HEK293 (cell line): ENCODE data around the gene SSTR5.

Experiments used
- CTCF ChIA-PET: fragments of 350-600 bp; formaldehyde crosslinking; extraction: SDS; loops from one replicate; lab custom pipeline; 2021; ENCODE audit warnings: antibody characterized with exemption; lab: Yijun Ruan, JAX
- POLR2A ChIA-PET: fragments of 300-600 bp; formaldehyde crosslinking; extraction: SDS; loops from one replicate; lab custom pipeline; 2020; ENCODE audit warnings: antibody characterized with exemption, inconsistent platforms; lab: Yijun Ruan, JAX
- H3K27ac ChIP-seq: fragments of 200-500 bp; sonication (Bioruptor generic); 2 replicates; pipeline ENCODE4 v1.5.1; 2014; ENCODE audit warnings: low read depth, low read length, control low read depth, inconsistent platforms; ENCODE audit errors: extremely low read depth
- H3K36me3 ChIP-seq, 2 experiments: fragments of 200-500 bp in 1 of 2; sonication (Bioruptor generic) in 1 of 2; 1 replicate in 1 of 2; 2 replicates in 1 of 2; pipeline ENCODE4 v1.5.1; 2014 to 2017; ENCODE audit warnings: inconsistent platforms in 2 of 2, low read length in 2 of 2; ENCODE audit not compliant: control insufficient read depth in 2 of 2, insufficient read depth in 1 of 2
- H3K4me1 ChIP-seq: fragments of 200-500 bp; sonication (Bioruptor generic); 2 replicates; pipeline ENCODE4 v1.5.1; 2014; ENCODE audit warnings: mild to moderate bottlenecking, low read length, inconsistent platforms; ENCODE audit not compliant: control insufficient read depth, insufficient read depth
- H3K4me3 ChIP-seq: 2 replicates; pipeline ENCODE4 v1.5.1; 2011; ENCODE audit warnings: low read depth, mild to moderate bottlenecking, control low read depth, low read length, moderate library complexity
- H3K9me3 ChIP-seq: fragments of 200-500 bp; sonication (Bioruptor generic); 2 replicates; pipeline ENCODE4 v1.5.1; 2014; ENCODE audit warnings: low read depth, low read length, inconsistent platforms; ENCODE audit not compliant: control insufficient read depth, insufficient read depth
- AEBP2 ChIP-seq: fragments of 450-650 bp; formaldehyde crosslinking; IDR thresholded peaks from 2 replicates; pipeline ENCODE4 v1.5.1; 2016; ENCODE audit warnings: missing biosample characterization, missing genetic modification characterization, borderline replicate concordance
- HIC1 ChIP-seq: fragments of 450-650 bp; formaldehyde crosslinking; IDR thresholded peaks from 2 replicates; pipeline ENCODE4 v1.5.1; 2016; ENCODE audit warnings: missing biosample characterization, missing genetic modification characterization
- OSR2 ChIP-seq: fragments of 450-650 bp; formaldehyde crosslinking; IDR thresholded peaks from 2 replicates; pipeline ENCODE4 v1.5.1; 2016; ENCODE audit warnings: missing biosample characterization, missing genetic modification characterization
- PRDM10 ChIP-seq: fragments of 450-650 bp; formaldehyde crosslinking; IDR thresholded peaks from 2 replicates; pipeline ENCODE4 v1.5.1; 2016; ENCODE audit warnings: missing biosample characterization, missing genetic modification characterization
- SCRT2 ChIP-seq: fragments of 450-650 bp; formaldehyde crosslinking; IDR thresholded peaks from 2 replicates; pipeline ENCODE4 v1.5.1; 2016; ENCODE audit warnings: missing biosample characterization, missing genetic modification characterization
- YY2 ChIP-seq: fragments of 450-650 bp; formaldehyde crosslinking; IDR thresholded peaks from 2 replicates; pipeline ENCODE4 v1.5.1; 2016; ENCODE audit warnings: missing biosample characterization, missing genetic modification characterization
- ZBTB1 ChIP-seq: fragments of 450-650 bp; formaldehyde crosslinking; IDR thresholded peaks from 2 replicates; pipeline ENCODE4 v1.5.1; 2016; ENCODE audit warnings: missing biosample characterization, missing genetic modification characterization
- ZBTB21 ChIP-seq: fragments of 450-650 bp; formaldehyde crosslinking; IDR thresholded peaks from 2 replicates; pipeline ENCODE4 v1.5.1; 2017; ENCODE audit warnings: missing biosample characterization, missing genetic modification characterization
- ZBTB44 ChIP-seq: fragments of 450-650 bp; IDR thresholded peaks from 2 replicates; pipeline ENCODE4 v1.5.1; 2018; ENCODE audit warnings: missing biosample characterization, mild to moderate bottlenecking, missing genetic modification characterization
- ZEB2 ChIP-seq: fragments of 450-650 bp; formaldehyde crosslinking; IDR thresholded peaks from 2 replicates; pipeline ENCODE4 v1.5.1; 2016; ENCODE audit warnings: missing biosample characterization, missing genetic modification characterization
- ZNF132 ChIP-seq: fragments of 450-650 bp; formaldehyde crosslinking; IDR thresholded peaks from 2 replicates; pipeline ENCODE4 v1.5.1; 2017; ENCODE audit warnings: missing biosample characterization, missing genetic modification characterization, borderline replicate concordance
- ZNF48 ChIP-seq: fragments of 450-650 bp; formaldehyde crosslinking; IDR thresholded peaks from 2 replicates; pipeline ENCODE4 v1.5.1; 2016; ENCODE audit warnings: missing biosample characterization, missing genetic modification characterization
- ZNF544 ChIP-seq: fragments of 450-650 bp; formaldehyde crosslinking; IDR thresholded peaks from 2 replicates; pipeline ENCODE4 v1.5.0; 2017; ENCODE audit warnings: missing biosample characterization, missing genetic modification characterization
- ZNF571 ChIP-seq: fragments of 450-650 bp; formaldehyde crosslinking; IDR thresholded peaks from 2 replicates; pipeline ENCODE4 v1.5.0; 2017; ENCODE audit warnings: missing biosample characterization, missing genetic modification characterization
- ZNF701 ChIP-seq: fragments of 450-650 bp; formaldehyde crosslinking; IDR thresholded peaks from 2 replicates; pipeline ENCODE4 v1.5.1; 2016; ENCODE audit warnings: missing biosample characterization, missing genetic modification characterization
- TF ChIP-seq, protein P1 (sequence below): fragments of 450-650 bp; IDR thresholded peaks from 2 replicates; pipeline ENCODE4 v1.5.1; 2018; ENCODE audit warnings: missing biosample characterization, missing genetic modification characterization

The SSTR5 gene

DNA sequence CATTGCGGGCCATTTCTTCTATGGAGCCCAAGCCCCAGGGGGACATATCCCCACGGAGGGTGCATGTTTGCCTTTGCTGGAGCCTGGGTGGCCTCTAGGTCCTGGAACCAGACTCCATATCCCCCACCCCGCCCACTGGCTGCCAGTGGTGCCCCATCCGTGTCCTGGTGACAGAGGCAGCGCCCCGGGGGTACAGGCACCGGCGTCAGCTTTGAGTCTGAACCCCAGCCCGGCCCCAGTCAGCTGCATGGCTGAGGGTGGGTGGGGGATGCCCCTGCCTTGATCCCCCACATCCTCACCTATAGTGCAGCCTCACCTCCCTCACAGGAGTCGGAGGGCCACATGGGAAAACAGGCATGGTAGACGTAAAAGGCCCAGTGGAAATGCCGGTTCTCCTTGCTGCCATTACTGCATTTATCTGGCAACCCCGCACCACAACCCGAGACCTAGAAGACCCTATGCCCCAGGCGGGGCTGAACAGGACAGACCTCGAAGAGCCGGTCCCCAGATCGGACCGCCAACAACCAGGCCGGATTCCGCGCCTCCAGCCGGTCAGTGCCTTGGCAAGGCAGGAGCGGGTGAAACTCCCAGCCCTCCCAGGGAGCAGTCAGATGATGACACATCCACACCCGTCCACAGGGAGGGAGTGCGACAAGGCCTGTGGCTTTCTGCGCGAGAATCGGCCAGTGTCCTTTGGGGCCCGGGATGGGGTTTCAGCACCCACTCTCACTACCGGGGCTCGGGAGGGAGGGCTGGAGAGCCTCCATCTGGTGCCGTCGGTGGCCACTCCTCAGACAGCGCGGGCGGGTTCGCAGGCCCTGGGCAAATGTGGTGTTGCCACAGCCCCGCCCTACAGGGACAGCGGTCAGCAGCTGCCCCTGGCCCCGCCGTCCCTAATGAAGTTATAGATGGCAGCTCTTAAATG is 11.9 kb upstream of the SSTR5 start:
- Histone ChIP-seq H3K9me3 (no peaks in the 10 kb centered on the region), H3K4me3 (no peak overlapping the region), H3K36me3 (no peaks in the 10 kb centered on the region), H3K27ac (no peak overlapping the region), H3K4me1 (peaks cover 2% of the 10 kb centered on the region; the same call in 1 of the 2 replicates)
- POLR2A ChIA-PET = interaction anchor here (0.6 kb wide), 1 partner anchor 86 kb away, joined by 7 read pairs; no protein-coding TSS in a partner anchor
- TF ChIP-seq PRDM10 (tag by site-specific recombination) (no peak), HIC1 (tag by site-specific recombination) (no peak), SCRT2 (tag by site-specific recombination) (no peak), ZNF571 (no peak), AEBP2 (tag by site-specific recombination) (no peak), ZNF701 (no peak), ZBTB21 (tag by site-specific recombination) (no peak), ZEB2 (tag by site-specific recombination) (no peak), ZNF544 (tag by site-specific recombination) (no peak), YY2 (tag by site-specific recombination) (no peak), ZBTB44 (tag by site-specific recombination) (no peak), ZBTB1 (tag by site-specific recombination) (no peak), ZNF132 (no peak), OSR2 (tag by site-specific recombination) (no peak), ZNF48 (tag by site-specific recombination) (no peak)
- TF ChIP-seq, protein P1, sequence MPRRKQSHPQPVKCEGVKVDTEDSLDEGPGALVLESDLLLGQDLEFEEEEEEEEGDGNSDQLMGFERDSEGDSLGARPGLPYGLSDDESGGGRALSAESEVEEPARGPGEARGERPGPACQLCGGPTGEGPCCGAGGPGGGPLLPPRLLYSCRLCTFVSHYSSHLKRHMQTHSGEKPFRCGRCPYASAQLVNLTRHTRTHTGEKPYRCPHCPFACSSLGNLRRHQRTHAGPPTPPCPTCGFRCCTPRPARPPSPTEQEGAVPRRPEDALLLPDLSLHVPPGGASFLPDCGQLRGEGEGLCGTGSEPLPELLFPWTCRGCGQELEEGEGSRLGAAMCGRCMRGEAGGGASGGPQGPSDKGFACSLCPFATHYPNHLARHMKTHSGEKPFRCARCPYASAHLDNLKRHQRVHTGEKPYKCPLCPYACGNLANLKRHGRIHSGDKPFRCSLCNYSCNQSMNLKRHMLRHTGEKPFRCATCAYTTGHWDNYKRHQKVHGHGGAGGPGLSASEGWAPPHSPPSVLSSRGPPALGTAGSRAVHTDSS = no peak
- CTCF ChIA-PET = interaction anchor here (0.7 kb wide), 3 partner anchors 18 to 43 kb away, joined by 3 to 5 read pairs (median 3); no protein-coding TSS in a partner anchor
